Smooth muscle cell (in vitro differentiated cells): ENCODE measurements around the gene EEF1AKMT1. TPM values are rescaled to one million over a fixed set of nuclear protein-coding genes. Genes with fewer than 3 reads are reported as not detected.

Experiments used
- DNase-seq: peaks from one replicate; lab custom pipeline; 2025; ENCODE audit not compliant: unreplicated experiment; lab: John Stamatoyannopoulos, UW
- H2AFZ ChIP-seq: fragments of 200-600 bp; sonication (generic); 2 replicates; pipeline ENCODE4 v1.6.0; 2016; ENCODE audit warnings: antibody characterized with exemption, low read depth, mild to moderate bottlenecking
- H3F3A ChIP-seq: fragments of 200-600 bp; sonication (generic); 2 replicates; pipeline ENCODE4 v1.6.0; 2017; ENCODE audit warnings: antibody characterized with exemption, low read depth
- H3K27ac ChIP-seq: fragments of 200-600 bp; sonication (generic); 2 replicates; pipeline ENCODE4 v1.5.1; 2016; ENCODE audit warnings: low read depth, mild to moderate bottlenecking
- H3K27me3 ChIP-seq: fragments of 200-600 bp; sonication (generic); 2 replicates; pipeline ENCODE4 v1.6.1; 2016; ENCODE audit warnings: low read depth, mild to moderate bottlenecking
- H3K36me3 ChIP-seq: fragments of 200-600 bp; sonication (generic); 2 replicates; pipeline ENCODE4 v1.5.1; 2016; ENCODE audit warnings: low read depth
- H3K4me1 ChIP-seq: fragments of 200-600 bp; sonication (generic); 2 replicates; pipeline ENCODE4 v1.5.1; 2016; ENCODE audit warnings: low read depth
- H3K4me2 ChIP-seq: fragments of 200-600 bp; sonication (generic); 2 replicates; pipeline ENCODE4 v1.6.0; 2016; ENCODE audit warnings: mild to moderate bottlenecking
- H3K4me3 ChIP-seq: fragments of 200-600 bp; sonication (generic); 2 replicates; pipeline ENCODE4 v1.5.1; 2016; ENCODE audit warnings: mild to moderate bottlenecking
- H3K79me2 ChIP-seq: fragments of 200-600 bp; sonication (generic); 2 replicates; pipeline ENCODE4 v1.6.0; 2016; ENCODE audit warnings: low read depth, mild to moderate bottlenecking
- H3K9ac ChIP-seq: fragments of 200-600 bp; sonication (generic); 2 replicates; pipeline ENCODE4 v1.6.0; 2016; ENCODE audit warnings: low read depth
- H3K9me3 ChIP-seq: fragments of 200-600 bp; sonication (generic); replicated peaks from 2 replicates; pipeline ENCODE4 v1.5.1; 2016; ENCODE audit warnings: low read depth
- H4K20me1 ChIP-seq: fragments of 200-600 bp; sonication (generic); 2 replicates; pipeline ENCODE4 v1.6.0; 2016; ENCODE audit warnings: low read depth
- CTCF ChIP-seq: fragments of 200-600 bp; sonication (generic); IDR thresholded peaks from 2 replicates; pipeline ENCODE4 v1.5.1; 2017; ENCODE audit warnings: borderline replicate concordance, mild to moderate bottlenecking, antibody characterized with exemption; ENCODE audit not compliant: insufficient read depth, poor library complexity, severe bottlenecking
- WGBS: methylation state at CpG from one replicate; pipeline ENCODE4 v1.1.7; 2016; ENCODE audit warnings: low lambda C conversion rate; 5-methylcytosine and 5-hydroxymethylcytosine counted together
- polyA plus RNA-seq: library from polyadenylated mRNA; unstranded; fragments of >200 nt; fragmentation: Nextera tagmentation; extraction: Ambion mirVana; gene quantifications from 2 replicates; pipeline ENCODE4 v1.2.1, GENCODE V29; 2016
- total RNA-seq: library from RNA; depleted of rRNA; stranded (reverse); fragments of >200 nt; gene quantifications from 2 replicates; pipeline ENCODE4 v1.2.3, GENCODE V29; 2014

Gene EEF1AKMT1
- total and polyA plus RNA-seq, 2 experiments from 2014 or later, result 15.0 to 17.3 TPM

- H2AFZ ChIP-seq, result no peak overlapping the region
- no peaks in the 10 kb centered on the region for H3F3A ChIP-seq
- no peak overlapping the region for H3K27ac ChIP-seq
- no peaks in the 10 kb centered on the region for H4K20me1 ChIP-seq
- no peak overlapping the region for H3K9ac ChIP-seq
- no peak overlapping the region for H3K4me3 ChIP-seq
- 80% methylated on average over 6 of the region's 6 CpGs for WGBS
- DNase-seq, result no peak
- no peaks in the 10 kb centered on the region for H3K9me3 ChIP-seq
- peaks cover 7% of the 10 kb centered on the region for H3K27me3 ChIP-seq
- H3K79me2 ChIP-seq, result no peaks in the 10 kb centered on the region
- peaks cover 13% of the 10 kb centered on the region for H3K4me1 ChIP-seq
- TF ChIP-seq CTCF, result no peak
- no peak overlapping the region for H3K4me2 ChIP-seq
- H3K36me3 ChIP-seq, result no peaks in the 10 kb centered on the region
These were observed 73.5 kb downstream of the EEF1AKMT1 start for GRCh38 chr13:20700288-20700687.

GRCh38 chr13:20699715-20700114 lies 74.0 kb downstream of the EEF1AKMT1 start:
- peaks cover 7% of the 10 kb centered on the region for H3K27me3 ChIP-seq
- no peak overlapping the region for H3K4me2 ChIP-seq
- no peak overlapping the region for H3K4me3 ChIP-seq
- no peaks in the 10 kb centered on the region for H3K9me3 ChIP-seq
- no peaks in the 10 kb centered on the region for H3K79me2 ChIP-seq
- no peak overlapping the region for H3K27ac ChIP-seq
- H4K20me1 ChIP-seq, result no peaks in the 10 kb centered on the region
- H3K9ac ChIP-seq, result no peak overlapping the region
- no peak for TF ChIP-seq CTCF
- H2AFZ ChIP-seq, result no peak overlapping the region
- H3K36me3 ChIP-seq, result no peaks in the 10 kb centered on the region
- H3F3A ChIP-seq, result no peaks in the 10 kb centered on the region
- no peak for DNase-seq
- peaks cover 13% of the 10 kb centered on the region for H3K4me1 ChIP-seq
- 79% methylated on average over 9 of the region's 9 CpGs for WGBS

GRCh38 chr13:20696073-20696472 lies 77.7 kb downstream of the EEF1AKMT1 start:
- H3K4me3 ChIP-seq, result no peak overlapping the region
- 36% methylated on average over 4 of the region's 4 CpGs for WGBS
- no peaks in the 10 kb centered on the region for H3K36me3 ChIP-seq
- H3F3A ChIP-seq, result no peaks in the 10 kb centered on the region
- H3K79me2 ChIP-seq, result no peaks in the 10 kb centered on the region
- H3K27me3 ChIP-seq, result no peaks in the 10 kb centered on the region
- no peaks in the 10 kb centered on the region for H4K20me1 ChIP-seq
- no peaks in the 10 kb centered on the region for H3K9me3 ChIP-seq
- no peak for TF ChIP-seq CTCF
- no peak overlapping the region for H3K27ac ChIP-seq
- H3K4me2 ChIP-seq, result no peak overlapping the region
- DNase-seq, result no peak
- H2AFZ ChIP-seq, result no peak overlapping the region
- no peaks in the 10 kb centered on the region for H3K4me1 ChIP-seq
- H3K9ac ChIP-seq, result no peak overlapping the region

GRCh38 chr13:20691616-20692015 lies 82.1 kb downstream of the EEF1AKMT1 start:
- Histone ChIP-seq H3K4me3 (no peak overlapping the region), H3K27ac (no peak overlapping the region), H2AFZ (no peak overlapping the region), H3K36me3 (no peaks in the 10 kb centered on the region), H3K4me1 (no peaks in the 10 kb centered on the region), H3K9me3 (no peaks in the 10 kb centered on the region), H3K79me2 (no peaks in the 10 kb centered on the region), H3K9ac (no peak overlapping the region), H3K4me2 (no peak overlapping the region), H3K27me3 (no peaks in the 10 kb centered on the region), H3F3A (no peaks in the 10 kb centered on the region), H4K20me1 (no peaks in the 10 kb centered on the region)
- WGBS, result 67% methylated on average over 4 of the region's 4 CpGs
- no peak for TF ChIP-seq CTCF
- no peak for DNase-seq
